ENCODE data around the gene SH3PXD2A. TPM values are rescaled to one million over a fixed set of nuclear protein-coding genes. Genes with fewer than 3 reads are reported as not detected.

Gene SH3PXD2A
- total RNA-seq, 1 donor from 2014 or later = 56.2 TPM

DNA sequence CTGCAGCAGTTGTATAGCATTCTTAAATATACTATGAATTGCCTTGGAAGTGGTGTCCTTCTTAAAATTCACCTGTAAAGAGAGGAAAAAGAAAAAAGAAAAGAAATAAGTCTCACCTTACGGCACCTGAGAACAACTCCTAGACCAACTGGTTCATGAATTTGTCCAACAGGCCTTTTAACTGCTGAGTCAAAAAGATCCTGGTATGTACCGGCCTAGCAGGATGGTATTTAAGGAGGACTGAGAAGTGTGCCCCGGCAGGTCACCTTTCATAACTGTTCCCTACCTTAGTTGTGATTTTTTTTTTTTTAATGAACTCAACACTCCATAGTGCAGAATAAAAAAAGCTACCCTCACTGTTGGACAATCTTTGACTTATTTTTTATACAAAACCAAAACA lies 36.8 kb upstream of the SH3PXD2A start:
- Histone ChIP-seq H3K36me3 (peaks cover 0 to 12% of the 10 kb centered on the region in 2 donors), H3K4me1 (peaks cover 80% of the 10 kb centered on the region), H3K4me3 (no peak overlapping the region), H3K27me3 (no peaks in the 10 kb centered on the region), H3K27ac (peak overlapping the region; percentile 79), H3K9me3 (no peaks in the 10 kb centered on the region)
- intact Hi-C loops (cut with DNase I) = no loop called here
- peak in 1 of 2 donors; percentile 5 for DNase-seq (ENCODE audit: extremely low spot score in 2 of 2)
- no peak for TF ChIP-seq POLR2A (IDR thresholded peaks at IDR 0.05)
- peak in 1 of 2 donors; percentile 32 for TF ChIP-seq POLR2AphosphoS5 (IDR thresholded peaks at IDR 0.05; ENCODE audit: insufficient read depth in 1 of 2, low read depth in 1 of 2)
- TF ChIP-seq, protein P1, sequence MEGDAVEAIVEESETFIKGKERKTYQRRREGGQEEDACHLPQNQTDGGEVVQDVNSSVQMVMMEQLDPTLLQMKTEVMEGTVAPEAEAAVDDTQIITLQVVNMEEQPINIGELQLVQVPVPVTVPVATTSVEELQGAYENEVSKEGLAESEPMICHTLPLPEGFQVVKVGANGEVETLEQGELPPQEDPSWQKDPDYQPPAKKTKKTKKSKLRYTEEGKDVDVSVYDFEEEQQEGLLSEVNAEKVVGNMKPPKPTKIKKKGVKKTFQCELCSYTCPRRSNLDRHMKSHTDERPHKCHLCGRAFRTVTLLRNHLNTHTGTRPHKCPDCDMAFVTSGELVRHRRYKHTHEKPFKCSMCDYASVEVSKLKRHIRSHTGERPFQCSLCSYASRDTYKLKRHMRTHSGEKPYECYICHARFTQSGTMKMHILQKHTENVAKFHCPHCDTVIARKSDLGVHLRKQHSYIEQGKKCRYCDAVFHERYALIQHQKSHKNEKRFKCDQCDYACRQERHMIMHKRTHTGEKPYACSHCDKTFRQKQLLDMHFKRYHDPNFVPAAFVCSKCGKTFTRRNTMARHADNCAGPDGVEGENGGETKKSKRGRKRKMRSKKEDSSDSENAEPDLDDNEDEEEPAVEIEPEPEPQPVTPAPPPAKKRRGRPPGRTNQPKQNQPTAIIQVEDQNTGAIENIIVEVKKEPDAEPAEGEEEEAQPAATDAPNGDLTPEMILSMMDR (IDR thresholded peaks at IDR 0.05) = no peak

DNA sequence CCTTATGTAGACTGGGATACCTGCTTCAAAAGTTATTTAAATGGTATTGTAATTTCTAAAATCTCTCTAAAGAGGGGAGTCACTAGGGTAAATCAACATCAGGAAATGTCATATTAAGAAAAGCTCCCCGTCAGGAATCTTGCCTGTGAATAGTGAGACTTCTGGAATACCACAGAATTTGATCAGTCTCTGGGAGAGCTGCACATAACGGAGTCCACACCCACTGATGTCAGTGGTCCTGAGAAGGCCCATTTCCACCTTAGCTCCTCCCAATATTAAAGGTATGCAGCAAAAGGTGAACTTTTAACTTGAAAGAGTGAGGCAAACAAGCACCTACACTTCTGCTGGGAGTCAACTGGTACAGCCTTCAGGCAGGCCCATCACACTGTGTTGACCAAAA lies 35.3 kb upstream of the SH3PXD2A start:
- Histone ChIP-seq H3K27me3 (no peaks in the 10 kb centered on the region), H3K27ac (peak overlapping the region; percentile 39), H3K9me3 (no peaks in the 10 kb centered on the region), H3K36me3 (peaks cover 0 to 11% of the 10 kb centered on the region in 2 donors), H3K4me1 (peaks cover 67% of the 10 kb centered on the region), H3K4me3 (no peak overlapping the region)
- intact Hi-C loops (cut with DNase I) = no loop called here
- peak in 1 of 2 donors; percentile 44 for DNase-seq (ENCODE audit: extremely low spot score in 2 of 2)
- TF ChIP-seq POLR2AphosphoS5 (IDR thresholded peaks at IDR 0.05; ENCODE audit: insufficient read depth in 1 of 2, low read depth in 1 of 2) (no peak), POLR2A (IDR thresholded peaks at IDR 0.05) (no peak)
- TF ChIP-seq, protein P1 (IDR thresholded peaks at IDR 0.05) = no peak

DNA sequence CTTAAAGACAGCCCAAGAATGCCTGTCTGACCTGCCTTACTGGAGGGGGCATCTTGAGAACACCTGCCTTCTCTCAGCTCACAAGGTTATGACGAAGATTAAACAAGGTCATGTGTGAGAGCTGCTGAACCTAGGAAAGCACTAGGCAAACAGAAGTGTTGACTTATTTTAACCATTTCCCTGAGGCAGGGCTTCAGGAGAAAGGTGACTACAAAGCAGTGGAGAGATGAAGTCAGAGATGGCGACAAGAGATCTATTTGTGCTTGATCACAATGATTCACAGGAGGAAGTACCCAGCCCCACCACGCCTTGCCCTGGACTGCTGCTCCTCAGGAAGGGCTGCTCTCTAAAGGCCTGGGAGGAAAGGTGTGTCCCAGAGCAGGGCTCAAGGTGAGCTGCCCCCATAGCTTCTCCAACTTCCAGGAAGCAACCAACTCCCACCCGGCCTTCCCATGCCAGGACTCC lies 34.9 kb upstream of the SH3PXD2A start:
- H3K36me3 ChIP-seq = peaks cover 0 to 11% of the 10 kb centered on the region in 2 donors
- intact Hi-C loops (cut with DNase I) = no loop called here
- DNase-seq (ENCODE audit: extremely low spot score in 2 of 2) = peak in 1 of 2 donors; percentile 84
- H3K4me3 ChIP-seq = no peak overlapping the region
- no peaks in the 10 kb centered on the region for H3K9me3 ChIP-seq
- TF ChIP-seq POLR2AphosphoS5 (IDR thresholded peaks at IDR 0.05; ENCODE audit: insufficient read depth in 1 of 2, low read depth in 1 of 2) = peak in 1 of 2 donors; percentile 54
- TF ChIP-seq, protein P1 (IDR thresholded peaks at IDR 0.05) = no peak
- H3K4me1 ChIP-seq = peaks cover 62% of the 10 kb centered on the region
- peak overlapping the region; percentile 39 for H3K27ac ChIP-seq
- H3K27me3 ChIP-seq = no peaks in the 10 kb centered on the region

DNA sequence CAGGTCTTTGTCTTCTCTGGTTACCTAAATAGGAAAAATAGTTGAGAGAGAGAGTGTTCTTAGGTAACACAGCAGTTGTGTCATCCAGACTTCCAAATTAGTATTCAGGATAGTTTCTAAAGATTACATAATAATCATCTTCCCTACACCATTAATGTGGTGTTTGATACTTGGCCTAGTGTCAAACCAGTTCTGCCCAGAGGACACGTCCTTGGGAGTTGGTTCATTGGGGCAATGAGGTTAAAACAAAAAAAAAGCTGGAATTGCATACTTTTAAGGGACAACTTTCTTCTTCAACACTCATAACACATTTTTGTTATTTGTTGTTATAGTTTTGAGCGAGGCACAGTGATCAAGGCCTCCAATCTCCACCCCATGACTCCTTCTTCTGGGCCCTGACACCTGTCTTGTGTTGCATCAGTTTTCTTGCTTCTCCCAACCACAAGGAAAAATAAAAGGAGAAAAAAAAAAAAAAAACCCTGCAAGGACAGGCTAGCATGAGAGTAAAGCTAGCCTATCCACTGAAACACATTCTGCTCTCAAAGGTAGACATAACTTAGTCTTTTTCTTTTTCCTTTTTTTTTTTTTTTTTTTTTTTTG lies 33.8 kb upstream of the SH3PXD2A start:
- DNase-seq (ENCODE audit: extremely low spot score in 2 of 2) = peak in 1 of 2 donors; percentile 44
- no peak overlapping the region for H3K4me3 ChIP-seq
- peaks cover 0 to 11% of the 10 kb centered on the region in 2 donors for H3K36me3 ChIP-seq
- intact Hi-C loops (cut with DNase I) = no loop called here
- no peaks in the 10 kb centered on the region for H3K9me3 ChIP-seq
- no peak for TF ChIP-seq POLR2AphosphoS5 (IDR thresholded peaks at IDR 0.05; ENCODE audit: insufficient read depth in 1 of 2, low read depth in 1 of 2)
- peaks cover 57% of the 10 kb centered on the region for H3K4me1 ChIP-seq
- H3K27me3 ChIP-seq = no peaks in the 10 kb centered on the region
- peak overlapping the region; percentile 66 for H3K27ac ChIP-seq

DNA sequence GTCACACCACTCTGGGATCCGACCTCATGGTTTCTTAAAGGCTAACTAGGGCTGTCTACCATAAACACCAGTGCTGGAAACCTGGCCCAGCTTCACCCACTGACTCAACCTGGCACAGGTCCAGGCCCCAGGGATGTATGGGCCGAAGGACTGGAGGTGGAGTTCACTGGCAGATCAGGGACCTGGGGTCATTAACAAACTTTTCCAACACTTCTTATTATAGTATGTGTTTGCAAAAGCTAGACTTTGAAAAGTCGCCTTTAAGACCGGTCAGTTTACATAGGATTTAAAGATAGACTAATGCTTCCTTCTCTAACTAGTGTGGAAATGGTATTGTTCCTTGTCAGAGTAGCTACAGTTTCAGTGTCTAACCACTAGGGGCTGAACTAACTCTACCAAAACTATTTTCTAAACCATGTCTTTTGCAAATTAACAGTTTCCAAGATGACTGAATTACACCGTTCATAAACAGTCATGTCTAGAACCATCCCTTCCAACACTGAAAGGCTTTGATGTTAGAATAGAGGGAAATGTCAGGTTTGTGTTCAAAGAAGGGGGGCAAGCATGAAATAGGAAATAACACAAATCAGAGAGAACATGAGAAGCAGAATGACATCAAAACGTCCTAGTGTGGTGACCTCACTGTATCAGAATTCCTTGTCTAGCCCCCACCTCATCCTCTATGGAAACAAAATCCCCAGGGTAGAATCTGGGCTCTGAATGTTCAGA lies 32.9 kb upstream of the SH3PXD2A start:
- intact Hi-C loops (cut with DNase I) = no loop called here
- Histone ChIP-seq H3K27me3 (no peaks in the 10 kb centered on the region), H3K36me3 (peaks cover 0 to 11% of the 10 kb centered on the region in 2 donors), H3K27ac (peak overlapping the region; percentile 66), H3K9me3 (no peaks in the 10 kb centered on the region), H3K4me3 (no peak overlapping the region), H3K4me1 (peaks cover 49% of the 10 kb centered on the region)
- peak; percentile 35 to 85 for TF ChIP-seq POLR2AphosphoS5 (IDR thresholded peaks at IDR 0.05; ENCODE audit: insufficient read depth in 1 of 2, low read depth in 1 of 2)
- TF ChIP-seq, protein P1 (IDR thresholded peaks at IDR 0.05) = peak; percentile 80 to 90 (median 84)
- no peak for TF ChIP-seq POLR2A (IDR thresholded peaks at IDR 0.05)
- peak in 1 of 2 donors; percentile 83 for DNase-seq (ENCODE audit: extremely low spot score in 2 of 2)
